ENCODE results near the gene DYNLRB1.
"Not testable (repeated sequence)": the region's sequence is repeated elsewhere in the genome, so short reads cannot be mapped to it uniquely, and the experiment has no call there.

The DYNLRB1 gene

GRCh38 chr20:34500823-34501222, 15.4 kb upstream of the DYNLRB1 start:
- no peak overlapping the region for H3K4me3 ChIP-seq (ENCODE audit: low read depth, low read length)
- TF ChIP-seq, protein P1, sequence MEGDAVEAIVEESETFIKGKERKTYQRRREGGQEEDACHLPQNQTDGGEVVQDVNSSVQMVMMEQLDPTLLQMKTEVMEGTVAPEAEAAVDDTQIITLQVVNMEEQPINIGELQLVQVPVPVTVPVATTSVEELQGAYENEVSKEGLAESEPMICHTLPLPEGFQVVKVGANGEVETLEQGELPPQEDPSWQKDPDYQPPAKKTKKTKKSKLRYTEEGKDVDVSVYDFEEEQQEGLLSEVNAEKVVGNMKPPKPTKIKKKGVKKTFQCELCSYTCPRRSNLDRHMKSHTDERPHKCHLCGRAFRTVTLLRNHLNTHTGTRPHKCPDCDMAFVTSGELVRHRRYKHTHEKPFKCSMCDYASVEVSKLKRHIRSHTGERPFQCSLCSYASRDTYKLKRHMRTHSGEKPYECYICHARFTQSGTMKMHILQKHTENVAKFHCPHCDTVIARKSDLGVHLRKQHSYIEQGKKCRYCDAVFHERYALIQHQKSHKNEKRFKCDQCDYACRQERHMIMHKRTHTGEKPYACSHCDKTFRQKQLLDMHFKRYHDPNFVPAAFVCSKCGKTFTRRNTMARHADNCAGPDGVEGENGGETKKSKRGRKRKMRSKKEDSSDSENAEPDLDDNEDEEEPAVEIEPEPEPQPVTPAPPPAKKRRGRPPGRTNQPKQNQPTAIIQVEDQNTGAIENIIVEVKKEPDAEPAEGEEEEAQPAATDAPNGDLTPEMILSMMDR (IDR thresholded peaks at IDR 0.05; ENCODE audit: borderline replicate concordance, insufficient read depth, low read depth, low read length), result no peak

DNA sequence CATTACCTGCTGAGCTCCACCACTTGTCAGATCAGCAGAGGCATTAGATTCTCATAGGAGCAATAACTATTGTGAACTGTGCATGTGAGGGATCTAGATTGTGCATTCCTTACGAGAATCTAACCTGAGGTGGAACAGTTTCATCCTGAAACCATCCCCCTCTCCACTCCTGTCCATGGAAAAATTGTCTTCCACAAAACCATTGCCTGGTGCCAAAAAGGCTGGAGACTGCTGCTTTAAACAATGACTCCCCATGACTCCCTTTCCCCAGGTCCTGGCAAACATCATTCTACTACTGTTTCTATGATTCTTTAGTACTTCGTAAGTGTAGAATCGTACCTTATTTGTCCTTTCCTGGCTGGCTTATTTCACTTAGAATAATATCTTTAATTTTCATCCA, 9.7 kb upstream of the DYNLRB1 start:
- TF ChIP-seq, protein P1 (IDR thresholded peaks at IDR 0.05; ENCODE audit: borderline replicate concordance, insufficient read depth, low read depth, low read length), result no peak
- no peak overlapping the region for H3K4me3 ChIP-seq (ENCODE audit: low read depth, low read length)

GRCh38 chr20:34507702-34508413, 8.4 kb upstream of the DYNLRB1 start:
- TF ChIP-seq, protein P1 (IDR thresholded peaks at IDR 0.05; ENCODE audit: borderline replicate concordance, insufficient read depth, low read depth, low read length), result no peak
- H3K4me3 ChIP-seq (ENCODE audit: low read depth, low read length), result no peak overlapping the region

- H3K4me3 ChIP-seq (ENCODE audit: low read depth, low read length), result no peak overlapping the region
- TF ChIP-seq, protein P1 (IDR thresholded peaks at IDR 0.05; ENCODE audit: borderline replicate concordance, insufficient read depth, low read depth, low read length), result no peak
Measured at GRCh38 chr20:34510575-34510974, 5.6 kb upstream of the DYNLRB1 start.

DNA sequence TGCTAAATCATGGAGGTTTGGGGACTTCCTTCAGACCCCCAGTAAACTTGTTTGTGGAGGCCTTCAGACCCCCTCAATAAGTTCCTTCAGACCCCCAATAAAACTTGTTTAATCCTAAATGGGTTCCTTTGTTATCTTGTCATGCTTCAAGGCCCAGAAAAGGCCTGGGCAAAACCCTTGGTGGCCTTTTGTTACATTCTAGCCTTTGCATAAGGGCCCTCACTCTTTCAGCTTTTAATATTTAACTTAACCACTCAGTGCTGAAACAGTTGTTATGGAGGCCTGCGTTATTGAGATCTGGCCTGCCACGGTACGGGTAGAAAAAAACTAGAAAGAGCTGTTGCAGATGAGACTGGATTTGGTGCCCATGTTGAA, 4.3 kb upstream of the DYNLRB1 start:
- TF ChIP-seq, protein P1 (IDR thresholded peaks at IDR 0.05; ENCODE audit: borderline replicate concordance, insufficient read depth, low read depth, low read length), result no peak

GRCh38 chr20:34512266-34512954, 3.8 kb upstream of the DYNLRB1 start:
- H3K4me3 ChIP-seq (ENCODE audit: low read depth, low read length), result no peak overlapping the region
- TF ChIP-seq, protein P1 (IDR thresholded peaks at IDR 0.05; ENCODE audit: borderline replicate concordance, insufficient read depth, low read depth, low read length), result no peak

More for the DNA sequence above, 4.3 kb upstream of the DYNLRB1 start:
- no peak overlapping the region for H3K4me3 ChIP-seq (ENCODE audit: low read depth, low read length)

- TF ChIP-seq, protein P1 (IDR thresholded peaks at IDR 0.05; ENCODE audit: borderline replicate concordance, insufficient read depth, low read depth, low read length), result no peak
- no peak overlapping the region for H3K4me3 ChIP-seq (ENCODE audit: low read depth, low read length)
Measured at GRCh38 chr20:34512955-34513419, 3.2 kb upstream of the DYNLRB1 start.

GRCh38 chr20:34514034-34514433, 2.2 kb upstream of the DYNLRB1 start:
- not testable (repeated sequence) for H3K4me3 ChIP-seq (ENCODE audit: low read depth, low read length)
